Measurements from ENCODE around the gene COQ4. TPM values are rescaled to one million over a fixed set of nuclear protein-coding genes. Genes with fewer than 3 reads are reported as not detected.
"Not testable (repeated sequence)": the region's sequence is repeated elsewhere in the genome, so short reads cannot be mapped to it uniquely, and the experiment has no call there.

The COQ4 gene
- total RNA-seq, 4 donors from 2014 or later = 3.2 to 37.9 (median 29.6) TPM

DNA sequence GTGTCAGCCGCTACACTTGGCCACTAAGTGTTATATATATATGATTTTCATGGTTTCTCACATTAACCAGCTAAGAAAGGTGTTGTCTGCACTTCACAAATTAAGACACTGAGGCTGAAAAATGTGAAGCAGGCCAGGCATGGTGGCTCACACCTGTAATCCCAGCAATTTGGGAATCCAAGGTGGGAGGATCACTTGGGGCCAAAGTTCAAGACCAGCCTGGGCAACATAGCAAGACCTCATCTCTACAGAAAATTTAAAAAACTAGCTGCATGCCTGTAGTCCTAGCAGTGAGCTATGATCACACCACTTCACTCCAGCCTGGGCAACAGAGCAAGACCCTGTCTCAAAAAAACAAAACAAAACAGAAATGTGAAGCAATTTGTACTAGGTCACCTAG is 1.8 kb downstream of the COQ4 start:
- H3K27me3 ChIP-seq = no peaks in the 10 kb centered on the region
- DNase-seq = no peak
- no peak overlapping the region for H3K27ac ChIP-seq
- no peaks in the 10 kb centered on the region for H3K9me3 ChIP-seq
- H3K4me1 ChIP-seq = peaks cover 0 to 17% of the 10 kb centered on the region in 2 donors
- TF ChIP-seq, protein P1, sequence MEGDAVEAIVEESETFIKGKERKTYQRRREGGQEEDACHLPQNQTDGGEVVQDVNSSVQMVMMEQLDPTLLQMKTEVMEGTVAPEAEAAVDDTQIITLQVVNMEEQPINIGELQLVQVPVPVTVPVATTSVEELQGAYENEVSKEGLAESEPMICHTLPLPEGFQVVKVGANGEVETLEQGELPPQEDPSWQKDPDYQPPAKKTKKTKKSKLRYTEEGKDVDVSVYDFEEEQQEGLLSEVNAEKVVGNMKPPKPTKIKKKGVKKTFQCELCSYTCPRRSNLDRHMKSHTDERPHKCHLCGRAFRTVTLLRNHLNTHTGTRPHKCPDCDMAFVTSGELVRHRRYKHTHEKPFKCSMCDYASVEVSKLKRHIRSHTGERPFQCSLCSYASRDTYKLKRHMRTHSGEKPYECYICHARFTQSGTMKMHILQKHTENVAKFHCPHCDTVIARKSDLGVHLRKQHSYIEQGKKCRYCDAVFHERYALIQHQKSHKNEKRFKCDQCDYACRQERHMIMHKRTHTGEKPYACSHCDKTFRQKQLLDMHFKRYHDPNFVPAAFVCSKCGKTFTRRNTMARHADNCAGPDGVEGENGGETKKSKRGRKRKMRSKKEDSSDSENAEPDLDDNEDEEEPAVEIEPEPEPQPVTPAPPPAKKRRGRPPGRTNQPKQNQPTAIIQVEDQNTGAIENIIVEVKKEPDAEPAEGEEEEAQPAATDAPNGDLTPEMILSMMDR (IDR thresholded peaks at IDR 0.05) = no peak
- no peak for TF ChIP-seq POLR2A (IDR thresholded peaks at IDR 0.05)
- no peak overlapping the region for H3K4me3 ChIP-seq
- H3K36me3 ChIP-seq = no peaks in the 10 kb centered on the region
- intact Hi-C loops (cut with DNase I; ENCODE audit: low total_unique reads) = no loop called here

DNA sequence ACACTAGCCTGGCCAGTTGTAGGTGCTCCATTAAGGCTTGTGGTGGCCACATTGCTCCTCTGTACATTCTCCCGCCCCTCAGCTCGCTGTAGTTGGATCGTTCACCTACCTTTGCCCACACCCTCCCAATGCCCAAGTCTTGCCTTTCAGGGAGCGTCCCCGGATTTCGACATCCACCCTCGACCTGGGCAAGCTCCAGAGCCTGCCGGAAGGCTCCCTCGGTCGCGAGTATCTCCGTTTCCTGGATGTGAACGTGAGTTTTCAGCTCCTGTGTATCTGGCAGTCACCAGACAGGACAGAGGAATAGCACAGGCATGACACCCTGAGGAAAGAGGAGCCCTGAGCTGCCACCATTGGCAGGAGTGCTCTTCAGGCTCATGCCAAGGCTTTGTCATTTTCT is 3.0 kb downstream of the COQ4 start:
- Histone ChIP-seq H3K27ac (no peak overlapping the region), H3K27me3 (no peaks in the 10 kb centered on the region), H3K9me3 (no peaks in the 10 kb centered on the region), H3K4me3 (no peak overlapping the region), H3K36me3 (no peaks in the 10 kb centered on the region), H3K4me1 (peaks cover 0 to 17% of the 10 kb centered on the region in 2 donors)
- no peak for TF ChIP-seq POLR2A (IDR thresholded peaks at IDR 0.05)
- intact Hi-C loops (cut with DNase I; ENCODE audit: low total_unique reads) = no loop called here
- no peak for DNase-seq

DNA sequence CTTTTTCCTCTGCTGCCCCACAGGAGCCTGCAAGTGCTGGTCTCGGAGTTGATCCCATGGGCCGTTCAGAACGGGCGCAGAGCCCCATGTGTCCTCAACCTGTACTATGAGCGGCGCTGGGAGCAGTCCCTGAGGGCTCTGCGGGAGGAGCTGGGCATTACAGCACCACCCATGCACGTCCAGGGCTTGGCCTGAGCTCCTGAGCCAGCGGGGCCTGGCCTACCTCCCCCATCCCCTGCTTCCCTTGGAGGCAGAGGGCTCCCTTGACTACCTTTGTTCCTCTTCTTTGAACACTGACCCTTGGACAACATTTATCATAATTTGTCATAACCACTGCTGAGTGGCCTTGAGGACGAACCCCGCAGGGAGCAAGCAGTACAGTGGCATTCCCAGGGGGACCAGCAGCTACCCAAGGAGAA is 10.8 kb downstream of the COQ4 start:
- TF ChIP-seq, protein P1 (IDR thresholded peaks at IDR 0.05) = no peak
- no peak for TF ChIP-seq POLR2A (IDR thresholded peaks at IDR 0.05)
- H3K27me3 ChIP-seq = no peaks in the 10 kb centered on the region
- H3K4me1 ChIP-seq = no peaks in the 10 kb centered on the region
- intact Hi-C loops (cut with DNase I; ENCODE audit: low total_unique reads) = no loop called here
- H3K36me3 ChIP-seq = no peaks in the 10 kb centered on the region
- no peak overlapping the region for H3K4me3 ChIP-seq
- no peak overlapping the region for H3K27ac ChIP-seq
- no peak for DNase-seq
- no peaks in the 10 kb centered on the region for H3K9me3 ChIP-seq

DNA sequence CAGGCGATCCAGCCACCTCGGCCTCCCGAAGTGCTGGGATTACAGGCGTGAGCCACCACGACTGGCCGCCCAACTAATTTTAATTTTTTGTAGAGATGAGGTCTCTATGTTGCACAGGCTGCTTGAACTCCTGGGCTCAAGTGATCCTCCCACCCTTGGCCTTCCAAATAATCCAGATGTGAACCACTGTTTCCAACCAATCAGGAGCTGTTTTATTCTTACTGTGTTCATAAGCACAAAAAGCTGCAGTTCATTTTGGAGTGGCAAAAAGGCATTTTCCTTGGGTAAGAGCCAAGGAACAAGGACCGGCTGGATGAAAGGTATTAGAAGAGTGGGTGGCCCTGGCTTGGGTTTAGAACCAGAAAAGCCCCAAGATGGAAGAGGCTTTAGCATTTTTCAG is 12.5 kb downstream of the COQ4 start:
- no peaks in the 10 kb centered on the region for H3K36me3 ChIP-seq
- H3K4me1 ChIP-seq = no peaks in the 10 kb centered on the region
- H3K4me3 ChIP-seq = no peak overlapping the region
- TF ChIP-seq POLR2A (IDR thresholded peaks at IDR 0.05) = no peak
- TF ChIP-seq, protein P1 (IDR thresholded peaks at IDR 0.05) = no peak
- intact Hi-C loops (cut with DNase I; ENCODE audit: low total_unique reads) = no loop called here
- no peak for DNase-seq
- no peaks in the 10 kb centered on the region for H3K9me3 ChIP-seq
- no peaks in the 10 kb centered on the region for H3K27me3 ChIP-seq
- H3K27ac ChIP-seq = no peak overlapping the region

DNA sequence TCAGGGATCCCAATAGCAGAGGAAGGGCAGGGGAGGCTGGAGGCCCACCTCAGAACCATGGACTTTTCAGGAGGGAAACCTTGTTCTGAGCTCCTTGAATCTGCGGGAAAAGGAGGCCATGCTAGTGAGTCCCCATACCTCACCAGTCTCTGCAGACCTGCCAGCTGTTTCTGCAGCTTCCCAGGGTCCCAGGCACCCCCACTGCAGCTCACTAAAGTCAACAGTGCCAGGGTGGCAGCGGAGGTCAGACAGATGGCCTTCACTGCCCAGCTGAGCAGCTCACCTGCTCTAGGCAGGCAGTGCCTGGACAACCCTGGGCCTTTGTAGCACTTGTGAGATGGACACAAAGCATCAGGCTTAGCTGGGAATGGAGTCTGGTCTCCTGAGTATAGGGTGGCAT is 13.3 kb downstream of the COQ4 start:
- Histone ChIP-seq H3K4me3 (no peak overlapping the region), H3K4me1 (peaks cover 0 to 3% of the 10 kb centered on the region in 2 donors), H3K36me3 (no peaks in the 10 kb centered on the region), H3K9me3 (no peaks in the 10 kb centered on the region), H3K27ac (no peak overlapping the region), H3K27me3 (no peaks in the 10 kb centered on the region)
- no peak for TF ChIP-seq POLR2A (IDR thresholded peaks at IDR 0.05)
- TF ChIP-seq, protein P1 (IDR thresholded peaks at IDR 0.05) = no peak
- DNase-seq = no peak
- intact Hi-C loops (cut with DNase I; ENCODE audit: low total_unique reads) = no loop called here

DNA sequence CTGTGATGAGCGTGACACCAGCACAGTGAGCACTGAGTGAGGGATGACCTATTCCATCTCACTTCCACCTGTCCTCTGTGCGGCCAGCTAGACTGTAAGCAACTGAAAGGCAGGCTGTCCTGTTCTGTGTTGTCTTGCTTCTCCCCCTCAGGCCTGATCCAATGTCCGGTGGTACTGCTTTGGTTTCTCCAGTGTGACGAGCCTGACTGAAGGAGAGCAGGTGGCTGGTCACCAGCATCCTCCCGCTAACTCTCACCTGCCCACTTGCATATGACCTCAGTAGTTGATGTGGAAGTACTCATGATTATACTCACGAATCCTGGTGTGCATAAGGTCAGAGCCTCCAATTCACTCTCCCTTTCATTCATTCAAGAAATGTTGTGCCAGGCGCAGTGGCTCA is 15.3 kb downstream of the COQ4 start:
- no peak overlapping the region for H3K27ac ChIP-seq
- H3K4me1 ChIP-seq = peaks cover 0 to 12% of the 10 kb centered on the region in 2 donors
- intact Hi-C loops (cut with DNase I; ENCODE audit: low total_unique reads) = no loop called here
- no peak for DNase-seq
- no peak overlapping the region for H3K4me3 ChIP-seq
- H3K36me3 ChIP-seq = no peaks in the 10 kb centered on the region
- H3K9me3 ChIP-seq = no peaks in the 10 kb centered on the region
- no peak for TF ChIP-seq POLR2A (IDR thresholded peaks at IDR 0.05)
- TF ChIP-seq, protein P1 (IDR thresholded peaks at IDR 0.05) = no peak
- H3K27me3 ChIP-seq = no peaks in the 10 kb centered on the region

DNA sequence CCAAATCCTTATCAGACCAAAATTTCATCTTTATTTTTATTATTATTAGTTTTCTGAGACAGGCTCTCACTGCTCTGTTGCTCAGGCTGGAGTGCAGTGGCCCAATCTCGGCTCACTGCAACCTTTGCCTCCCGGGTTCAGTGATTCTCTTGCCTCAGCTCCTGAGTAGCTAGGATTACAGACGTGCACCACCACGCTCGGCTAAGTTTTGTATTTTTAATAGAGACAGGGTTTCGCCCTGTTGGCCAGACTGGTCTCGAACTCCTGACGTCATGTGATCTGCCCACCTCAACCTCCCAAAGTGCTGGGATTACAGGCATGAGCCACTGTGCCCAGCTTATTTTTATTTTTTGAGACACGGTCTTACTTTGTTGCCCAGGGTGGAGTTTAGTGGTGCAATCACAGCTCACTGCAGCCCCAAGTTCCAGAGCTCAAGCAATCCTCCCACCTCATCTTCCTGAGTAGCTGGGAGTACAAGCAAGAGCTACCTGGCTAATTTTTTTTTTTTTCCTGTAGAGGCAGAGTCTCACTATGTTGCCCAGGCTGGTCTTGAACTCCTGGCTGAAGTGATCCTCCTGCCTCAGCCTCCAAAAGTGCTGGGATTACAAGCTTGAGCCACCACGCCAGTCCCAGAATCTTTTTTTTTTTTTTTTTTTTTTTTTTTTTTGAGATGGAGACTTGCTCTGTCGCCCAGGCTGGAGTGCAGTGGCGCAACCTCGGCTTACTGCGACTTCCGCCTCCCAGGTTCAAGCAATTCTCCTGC is 16.4 kb downstream of the COQ4 start:
- H3K4me3 ChIP-seq; H3K36me3 ChIP-seq; intact Hi-C loops (cut with DNase I; ENCODE audit: low total_unique reads); DNase-seq; H3K27ac ChIP-seq; H3K27me3 ChIP-seq; H3K9me3 ChIP-seq: not testable (repeated sequence)
- peaks cover 0 to 12% of the 10 kb centered on the region in 2 donors for H3K4me1 ChIP-seq

Data from uterus (tissue), 4 donors.